NCI-H128 (cell line): ENCODE results near the gene HDAC7.
A peak's percentile ranks its signal among the peaks of the same experiment; 100 is the strongest.
"Not testable (repeated sequence)": the region's sequence is repeated elsewhere in the genome, so short reads cannot be mapped to it uniquely, and the experiment has no call there.

Source experiments
- DNase-seq: peaks from one replicate; lab custom pipeline; 2025; ENCODE audit not compliant: unreplicated experiment; lab: John Stamatoyannopoulos, UW

Gene HDAC7

GRCh38 chr12:47850153-47851084, 30.7 kb upstream of the HDAC7 start:
- DNase-seq: no peak

- no peak for DNase-seq
Observed at GRCh38 chr12:47849261-47849660, 29.6 kb upstream of the HDAC7 start.

- DNase-seq: no peak
Observed at GRCh38 chr12:47848853-47849252, 29.1 kb upstream of the HDAC7 start.

GRCh38 chr12:47846294-47846996, 26.7 kb upstream of the HDAC7 start:
- DNase-seq: no peak

- DNase-seq: no peak
Observed at GRCh38 chr12:47845081-47845480, 25.4 kb upstream of the HDAC7 start.

GRCh38 chr12:47844264-47845019, 24.7 kb upstream of the HDAC7 start:
- no peak for DNase-seq

- DNase-seq: no peak
Observed at GRCh38 chr12:47843226-47843980, 23.7 kb upstream of the HDAC7 start.

GRCh38 chr12:47842543-47842942, 22.8 kb upstream of the HDAC7 start:
- not testable (repeated sequence) for DNase-seq

- DNase-seq: no peak
Observed at GRCh38 chr12:47841910-47842309, 22.2 kb upstream of the HDAC7 start.

GRCh38 chr12:47841501-47841900, 21.8 kb upstream of the HDAC7 start:
- no peak for DNase-seq

- no peak for DNase-seq
Observed at GRCh38 chr12:47840571-47840970, 20.9 kb upstream of the HDAC7 start.

- DNase-seq: no peak
Observed at GRCh38 chr12:47839214-47839876, 19.6 kb upstream of the HDAC7 start.

- DNase-seq: no peak
Observed at GRCh38 chr12:47838286-47838931, 18.7 kb upstream of the HDAC7 start.

GRCh38 chr12:47837190-47838171, 17.8 kb upstream of the HDAC7 start:
- DNase-seq: peak; percentile 55

GRCh38 chr12:47835831-47836155, 16.1 kb upstream of the HDAC7 start:
- no peak for DNase-seq

- no peak for DNase-seq
Observed at GRCh38 chr12:47835006-47835830, 15.5 kb upstream of the HDAC7 start.

GRCh38 chr12:47834199-47834903, 14.6 kb upstream of the HDAC7 start:
- DNase-seq: no peak
